Ishikawa (cell line): ENCODE data around the gene CXXC5.

Experiments
- CEBPB ChIP-seq: IDR thresholded peaks from 2 replicates; pipeline ENCODE4 v1.6.1; 2012
- CREB1 ChIP-seq: IDR thresholded peaks from 2 replicates; pipeline ENCODE4 v1.6.1; 2012; ENCODE audit warnings: low read depth
- EGR1 ChIP-seq: IDR thresholded peaks from 2 replicates; pipeline ENCODE4 v1.6.1; 2012
- EP300 ChIP-seq: IDR thresholded peaks from 2 replicates; pipeline ENCODE4 v1.6.1; 2012; ENCODE audit warnings: borderline replicate concordance
- FOXM1 ChIP-seq: IDR thresholded peaks from 2 replicates; pipeline ENCODE4 v1.6.1; 2012; ENCODE audit warnings: low read depth, borderline replicate concordance
- NFIC ChIP-seq: IDR thresholded peaks from 2 replicates; pipeline ENCODE4 v1.6.1; 2012
- RAD21 ChIP-seq: IDR thresholded peaks from 2 replicates; pipeline ENCODE4 v1.6.1; 2012; ENCODE audit warnings: low read depth
- REST ChIP-seq: IDR thresholded peaks from 2 replicates; pipeline ENCODE4 v1.6.1; 2012; ENCODE audit warnings: low read depth, mild to moderate bottlenecking
- TAF1 ChIP-seq: IDR thresholded peaks from 2 replicates; pipeline ENCODE4 v1.6.1; 2012; ENCODE audit warnings: low read depth, mild to moderate bottlenecking
- TCF12 ChIP-seq: IDR thresholded peaks from 2 replicates; pipeline ENCODE4 v1.6.1; 2012; ENCODE audit warnings: low read depth
- TEAD4 ChIP-seq: IDR thresholded peaks from 2 replicates; pipeline ENCODE4 v1.6.1; 2012
- YY1 ChIP-seq: IDR thresholded peaks from 2 replicates; pipeline ENCODE4 v1.6.1; 2012; ENCODE audit warnings: low read depth
- ZBTB7A ChIP-seq: IDR thresholded peaks from 2 replicates; pipeline ENCODE4 v1.6.1; 2012; ENCODE audit warnings: low read depth
- TF ChIP-seq, protein P1 (sequence below): IDR thresholded peaks from 2 replicates; pipeline ENCODE4 v1.6.1; 2012
- TF ChIP-seq, protein P2 (sequence below): IDR thresholded peaks from 2 replicates; pipeline ENCODE4 v1.6.1; 2012

The CXXC5 gene

GRCh38 chr5:139680368-139681111 lies 32.4 kb downstream of the CXXC5 start:
- TF ChIP-seq YY1 (no peak), NFIC (no peak), TAF1 (no peak), ZBTB7A (no peak), CEBPB (no peak), TEAD4 (no peak), EP300 (no peak), RAD21 (no peak), CREB1 (no peak), TCF12 (no peak)
- TF ChIP-seq, protein P1, sequence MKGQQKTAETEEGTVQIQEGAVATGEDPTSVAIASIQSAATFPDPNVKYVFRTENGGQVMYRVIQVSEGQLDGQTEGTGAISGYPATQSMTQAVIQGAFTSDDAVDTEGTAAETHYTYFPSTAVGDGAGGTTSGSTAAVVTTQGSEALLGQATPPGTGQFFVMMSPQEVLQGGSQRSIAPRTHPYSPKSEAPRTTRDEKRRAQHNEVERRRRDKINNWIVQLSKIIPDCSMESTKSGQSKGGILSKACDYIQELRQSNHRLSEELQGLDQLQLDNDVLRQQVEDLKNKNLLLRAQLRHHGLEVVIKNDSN, result no peak
- TF ChIP-seq, protein P2, sequence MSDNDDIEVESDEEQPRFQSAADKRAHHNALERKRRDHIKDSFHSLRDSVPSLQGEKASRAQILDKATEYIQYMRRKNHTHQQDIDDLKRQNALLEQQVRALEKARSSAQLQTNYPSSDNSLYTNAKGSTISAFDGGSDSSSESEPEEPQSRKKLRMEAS, result no peak

- TF ChIP-seq FOXM1 (no peak), TAF1 (no peak), EGR1 (no peak), CEBPB (no peak), EP300 (no peak), RAD21 (no peak), TEAD4 (no peak), CREB1 (no peak), YY1 (no peak), ZBTB7A (no peak), TCF12 (no peak)
- TF ChIP-seq, protein P1, result no peak
Observed at GRCh38 chr5:139681112-139681458, 32.9 kb downstream of the CXXC5 start.

GRCh38 chr5:139681466-139681865 lies 33.3 kb downstream of the CXXC5 start:
- TF ChIP-seq ZBTB7A (no peak), REST (no peak), CREB1 (no peak), RAD21 (no peak), TAF1 (no peak), EP300 (no peak), TEAD4 (no peak), NFIC (no peak), YY1 (no peak)
- TF ChIP-seq, protein P1, result no peak
- TF ChIP-seq, protein P2, result no peak

DNA sequence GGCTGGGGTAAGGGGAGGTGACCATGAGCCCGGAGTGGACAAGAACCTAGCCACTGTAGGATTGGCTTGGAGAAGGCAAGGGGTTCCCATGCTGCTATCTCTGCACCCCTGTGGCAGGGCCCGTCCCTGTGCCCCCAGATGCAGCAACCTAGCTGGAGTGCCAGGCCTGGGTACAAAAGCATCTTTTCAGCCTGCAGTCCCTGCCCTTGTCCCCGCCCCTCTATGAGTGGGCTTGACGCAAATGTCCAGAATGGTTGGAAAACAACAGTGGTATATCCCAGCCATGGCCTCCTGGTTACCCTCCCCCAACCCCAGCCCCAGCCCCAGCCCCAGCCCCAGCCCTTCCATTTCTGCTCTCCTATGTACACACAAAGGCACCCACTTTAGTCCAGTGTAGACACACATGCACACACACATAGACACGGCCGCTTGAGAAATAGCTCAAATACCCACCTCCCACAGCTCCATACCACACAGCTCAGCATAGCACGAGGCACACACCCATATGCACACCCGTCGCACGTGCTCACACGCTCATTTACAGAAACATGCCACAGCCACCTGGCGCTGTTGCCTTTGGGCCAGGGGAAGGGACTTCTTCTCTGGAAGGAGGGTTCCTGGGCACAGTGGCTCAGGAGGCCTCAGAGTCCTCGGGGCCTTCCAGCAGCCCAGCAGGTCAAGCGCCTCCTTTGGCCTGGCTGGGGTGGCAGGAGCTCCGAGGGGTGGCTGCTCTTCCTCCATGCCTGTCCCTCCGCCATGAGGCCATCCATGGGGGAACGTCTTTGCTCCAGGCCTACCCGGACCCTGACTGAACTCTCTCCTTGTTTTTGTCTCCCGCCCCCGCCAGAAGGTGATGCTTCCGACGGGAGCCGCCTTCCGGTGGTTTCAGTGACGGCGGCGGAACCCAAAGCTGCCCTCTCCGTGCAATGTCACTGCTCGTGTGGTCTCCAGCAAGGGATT lies 34.1 kb downstream of the CXXC5 start:
- TF ChIP-seq NFIC, result no peak
- TF ChIP-seq CREB1, result no peak
- no peak for TF ChIP-seq REST
- TF ChIP-seq TAF1, result no peak
- TF ChIP-seq RAD21, result no peak
- TF ChIP-seq, protein P2, result no peak
- TF ChIP-seq, protein P1, result no peak
- TF ChIP-seq EGR1, result no peak
- no peak for TF ChIP-seq EP300
- TF ChIP-seq CEBPB, result no peak
- no peak for TF ChIP-seq TCF12
- no peak for TF ChIP-seq FOXM1
- TF ChIP-seq TEAD4, result no peak
- TF ChIP-seq ZBTB7A, result no peak
